Measurements from ENCODE around the gene DUSP1.

- TF ChIP-seq POLR2AphosphoS5 (IDR thresholded peaks at IDR 0.05) (no peak), EP300 (IDR thresholded peaks at IDR 0.05; ENCODE audit: low read depth) (no peak), CTCF (IDR thresholded peaks at IDR 0.05) (no peak), POLR2A (IDR thresholded peaks at IDR 0.05) (no peak)
These were observed 34.2 kb upstream of the DUSP1 start for GRCh38 chr5:172805018-172805683.

All from transverse colon (tissue), 4 donors.